Measurements from ENCODE around the gene SEMA3C. TPM values are rescaled to one million over a fixed set of nuclear protein-coding genes. Genes with fewer than 3 reads are reported as not detected.

SEMA3C gene
- total RNA-seq, 2 donors from 2014 or later = 3.0 to 3.4 TPM

DNA sequence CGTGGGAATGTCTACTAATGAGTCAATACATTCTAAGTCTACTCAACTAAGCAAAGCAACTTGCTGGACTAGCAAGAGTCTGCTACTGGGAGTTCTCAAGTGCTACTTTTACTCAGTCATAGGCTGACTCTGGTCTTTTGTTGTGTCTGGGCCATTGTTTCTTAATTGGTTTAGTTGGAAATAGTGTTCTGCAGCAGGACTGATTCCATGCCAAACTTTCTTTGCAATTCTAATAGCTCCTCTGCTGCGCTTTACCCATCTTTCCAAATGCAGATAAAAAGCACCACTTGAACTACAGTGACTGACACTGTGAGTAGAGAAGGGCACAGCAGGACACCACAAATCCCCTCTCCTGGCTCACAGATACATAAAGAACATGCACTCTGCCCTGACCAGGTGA is 154.7 kb downstream of the SEMA3C start:
- TF ChIP-seq CTCF (IDR thresholded peaks at IDR 0.05) (no peak), POLR2A (IDR thresholded peaks at IDR 0.05) (no peak)
- no peaks in the 10 kb centered on the region for H3K27me3 ChIP-seq
- H3K36me3 ChIP-seq (replicated peaks in 1 of 2; ENCODE audit: insufficient read depth in 1 of 2, low read depth in 2 of 2) = no peaks in the 10 kb centered on the region
- H3K27ac ChIP-seq = no peak overlapping the region
- intact Hi-C loops (cut with DNase I) = no loop called here
- H3K4me1 ChIP-seq = no peaks in the 10 kb centered on the region
- H3K4me3 ChIP-seq = no peak overlapping the region
- no peaks in the 10 kb centered on the region for H3K9me3 ChIP-seq
- WGBS, 2 donors = 88 to 93% methylated on average over 2 of the region's 2 CpGs
- no peak for DNase-seq
- ATAC-seq = no peak

DNA sequence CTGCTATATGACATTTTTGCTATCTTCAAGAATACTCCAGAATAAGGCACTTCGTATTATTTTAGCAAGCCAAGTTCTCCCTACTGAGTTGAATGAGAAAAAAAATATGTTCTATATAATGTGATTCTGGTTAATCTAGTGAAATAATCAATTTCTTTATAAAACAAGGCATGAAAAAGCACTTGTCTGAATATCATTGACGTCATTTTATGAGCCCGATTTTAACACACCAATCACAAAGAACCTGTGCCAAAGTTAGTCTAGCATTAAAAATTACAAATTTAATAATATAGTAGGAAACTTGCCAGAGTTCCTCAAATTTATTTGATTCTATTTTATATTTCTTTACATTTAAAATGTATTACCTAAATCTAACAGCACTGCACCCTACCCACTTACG is 155.1 kb downstream of the SEMA3C start:
- Histone ChIP-seq H3K36me3 (replicated peaks in 1 of 2; ENCODE audit: insufficient read depth in 1 of 2, low read depth in 2 of 2) (no peaks in the 10 kb centered on the region), H3K4me1 (no peaks in the 10 kb centered on the region), H3K27me3 (no peaks in the 10 kb centered on the region), H3K4me3 (no peak overlapping the region), H3K9me3 (no peaks in the 10 kb centered on the region), H3K27ac (no peak overlapping the region)
- DNase-seq (no peak), ATAC-seq (no peak)
- intact Hi-C loops (cut with DNase I) = no loop called here
- no peak for TF ChIP-seq CTCF (IDR thresholded peaks at IDR 0.05)
- TF ChIP-seq POLR2A (IDR thresholded peaks at IDR 0.05) = no peak
- WGBS, 2 donors = 57 to 71% methylated on average over 4 of the region's 4 CpGs

GRCh38 chr7:80763289-80763688 is 155.6 kb downstream of the SEMA3C start:
- 50 to 61% methylated on average over 1 of the region's 1 CpG for WGBS, 2 donors
- Histone ChIP-seq H3K4me1 (no peaks in the 10 kb centered on the region), H3K9me3 (no peaks in the 10 kb centered on the region), H3K36me3 (replicated peaks in 1 of 2; ENCODE audit: insufficient read depth in 1 of 2, low read depth in 2 of 2) (no peaks in the 10 kb centered on the region), H3K27me3 (no peaks in the 10 kb centered on the region), H3K27ac (no peak overlapping the region), H3K4me3 (no peak overlapping the region)
- no peak for DNase-seq
- no peak for TF ChIP-seq POLR2A (IDR thresholded peaks at IDR 0.05)
- no peak for TF ChIP-seq CTCF (IDR thresholded peaks at IDR 0.05)
- ATAC-seq = no peak
- intact Hi-C loops (cut with DNase I) = no loop called here

DNA sequence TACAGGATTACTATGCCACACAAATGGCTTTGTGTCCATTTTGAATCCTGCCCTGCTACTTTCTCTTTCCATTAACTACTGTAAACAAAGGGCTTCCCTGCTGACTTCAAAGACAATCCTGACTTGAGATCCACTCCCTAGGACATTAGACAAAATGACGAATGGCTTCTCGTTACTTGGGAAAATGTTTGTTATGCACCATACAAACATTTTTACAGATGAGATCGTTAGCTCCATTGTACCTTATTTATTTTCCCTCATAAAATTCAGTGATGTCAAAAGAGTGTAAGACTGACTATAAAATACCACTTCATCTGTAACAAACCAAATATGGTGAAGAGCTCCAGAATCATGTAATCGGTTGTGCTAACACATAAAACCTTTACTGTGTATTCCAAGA is 158.6 kb downstream of the SEMA3C start:
- intact Hi-C loops (cut with DNase I) = no loop called here
- DNase-seq (no peak), ATAC-seq (no peak)
- H3K9me3 ChIP-seq = no peaks in the 10 kb centered on the region
- no peak overlapping the region for H3K27ac ChIP-seq
- 76 to 78% methylated on average over 4 of the region's 4 CpGs for WGBS, 2 donors
- H3K4me3 ChIP-seq = no peak overlapping the region
- H3K36me3 ChIP-seq (replicated peaks in 1 of 2; ENCODE audit: insufficient read depth in 1 of 2, low read depth in 2 of 2) = no peaks in the 10 kb centered on the region
- TF ChIP-seq CTCF (IDR thresholded peaks at IDR 0.05) (no peak), POLR2A (IDR thresholded peaks at IDR 0.05) (no peak)
- no peaks in the 10 kb centered on the region for H3K27me3 ChIP-seq
- H3K4me1 ChIP-seq = no peaks in the 10 kb centered on the region

DNA sequence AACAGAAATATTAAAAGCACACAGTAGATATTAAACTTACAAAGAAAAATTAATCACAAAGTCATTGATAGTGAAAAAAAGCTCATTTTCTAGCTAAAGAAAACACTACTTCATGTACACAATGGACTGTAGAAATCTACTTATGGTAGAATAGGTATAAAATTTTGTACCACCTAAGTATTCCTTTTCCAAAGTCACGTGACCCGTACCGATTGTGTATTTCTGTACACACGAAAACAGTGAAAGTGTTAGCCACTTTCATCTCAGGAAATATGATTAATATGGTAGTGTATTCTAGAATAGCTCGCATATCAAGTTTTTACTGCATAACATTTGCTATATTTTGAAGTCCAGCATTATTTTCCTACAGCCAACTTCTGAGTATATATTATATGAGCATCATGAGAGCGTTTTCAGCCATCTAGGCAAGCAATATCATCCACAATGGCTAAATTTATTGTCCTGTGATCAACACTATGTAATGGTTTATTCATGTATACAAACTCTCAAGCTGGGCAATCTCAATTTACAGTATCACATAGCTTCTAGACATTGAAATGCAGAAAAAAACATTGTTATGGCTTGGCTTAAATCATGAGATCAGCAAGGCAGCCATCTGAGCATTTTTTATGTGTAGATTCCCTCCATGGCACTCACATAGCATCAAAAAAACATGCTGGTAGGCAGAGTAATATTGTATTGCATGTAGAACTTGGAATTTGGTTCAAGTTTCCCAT is 165.7 kb downstream of the SEMA3C start:
- no peak for DNase-seq
- intact Hi-C loops (cut with DNase I) = no loop called here
- H3K27me3 ChIP-seq = peaks cover 0 to 5% of the 10 kb centered on the region in 2 donors
- H3K36me3 ChIP-seq (replicated peaks in 1 of 2; ENCODE audit: insufficient read depth in 1 of 2, low read depth in 2 of 2) = no peaks in the 10 kb centered on the region
- no peaks in the 10 kb centered on the region for H3K9me3 ChIP-seq
- peaks cover 14% of the 10 kb centered on the region for H3K4me1 ChIP-seq
- TF ChIP-seq POLR2A (IDR thresholded peaks at IDR 0.05) (no peak), CTCF (IDR thresholded peaks at IDR 0.05) (no peak)
- no peak for ATAC-seq
- H3K4me3 ChIP-seq = no peak overlapping the region
- 70 to 83% methylated on average over 6 of the region's 6 CpGs for WGBS, 2 donors
- no peak overlapping the region for H3K27ac ChIP-seq
